ENCODE data around the gene PTGES3. TPM values are rescaled to one million over a fixed set of nuclear protein-coding genes. Genes with fewer than 3 reads are reported as not detected.

Gene PTGES3
- total RNA-seq, 1 experiment from 2014 or later: 435 TPM

- H3K79me1 ChIP-seq (ENCODE audit: insufficient read depth, low read depth, low read length, poor library complexity, severe bottlenecking): no peaks in the 10 kb centered on the region
- Mint-ChIP-seq H3K4me3 (no peak overlapping the region), H3K9me3 (no peaks in the 10 kb centered on the region), H3K27ac (no peak overlapping the region), H3K36me3 (ENCODE audit: insufficient read depth in 1 of 3, low read depth in 3 of 3) (no peaks in the 10 kb centered on the region), H3K4me1 (peaks cover 15 to 23% of the 10 kb centered on the region in 2 experiments), H3K27me3 (ENCODE audit: low read depth) (peaks cover 1% of the 10 kb centered on the region; the same call in 1 of the 2 replicates)
- H4K20me1 ChIP-seq (ENCODE audit: control insufficient read depth, insufficient read depth, insufficient read length): no peaks in the 10 kb centered on the region
- H2BK5ac ChIP-seq (ENCODE audit: insufficient read length, low read length): no peak overlapping the region
- H3K9ac ChIP-seq (ENCODE audit: extremely low read depth, insufficient read length, low read length): no peak overlapping the region
- TF ChIP-seq, protein P1, sequence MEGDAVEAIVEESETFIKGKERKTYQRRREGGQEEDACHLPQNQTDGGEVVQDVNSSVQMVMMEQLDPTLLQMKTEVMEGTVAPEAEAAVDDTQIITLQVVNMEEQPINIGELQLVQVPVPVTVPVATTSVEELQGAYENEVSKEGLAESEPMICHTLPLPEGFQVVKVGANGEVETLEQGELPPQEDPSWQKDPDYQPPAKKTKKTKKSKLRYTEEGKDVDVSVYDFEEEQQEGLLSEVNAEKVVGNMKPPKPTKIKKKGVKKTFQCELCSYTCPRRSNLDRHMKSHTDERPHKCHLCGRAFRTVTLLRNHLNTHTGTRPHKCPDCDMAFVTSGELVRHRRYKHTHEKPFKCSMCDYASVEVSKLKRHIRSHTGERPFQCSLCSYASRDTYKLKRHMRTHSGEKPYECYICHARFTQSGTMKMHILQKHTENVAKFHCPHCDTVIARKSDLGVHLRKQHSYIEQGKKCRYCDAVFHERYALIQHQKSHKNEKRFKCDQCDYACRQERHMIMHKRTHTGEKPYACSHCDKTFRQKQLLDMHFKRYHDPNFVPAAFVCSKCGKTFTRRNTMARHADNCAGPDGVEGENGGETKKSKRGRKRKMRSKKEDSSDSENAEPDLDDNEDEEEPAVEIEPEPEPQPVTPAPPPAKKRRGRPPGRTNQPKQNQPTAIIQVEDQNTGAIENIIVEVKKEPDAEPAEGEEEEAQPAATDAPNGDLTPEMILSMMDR (conservative IDR thresholded peaks at IDR 0.05): no peak
- H2BK120ac ChIP-seq (ENCODE audit: low read depth, low read length, poor library complexity, severe bottlenecking): no peak overlapping the region
- no peak overlapping the region for H2BK12ac ChIP-seq (ENCODE audit: insufficient read length, low read depth, low read length)
- no peak overlapping the region for H2BK20ac ChIP-seq (ENCODE audit: low read depth, low read length, poor library complexity, severe bottlenecking)
- no peak overlapping the region for H3K4me2 ChIP-seq (ENCODE audit: insufficient read depth, insufficient read length, low read length)
- H3K9me3 ChIP-seq (ENCODE audit: control insufficient read depth, low read depth, low read length): no peaks in the 10 kb centered on the region
- no peak overlapping the region for H4K91ac ChIP-seq (ENCODE audit: insufficient read length, low read depth, low read length)
- H2BK15ac ChIP-seq (ENCODE audit: low read depth, low read length): no peak overlapping the region
- no peak overlapping the region for H3K56ac ChIP-seq (ENCODE audit: insufficient read length, low read depth, low read length)
- no peak overlapping the region for H2AFZ ChIP-seq (ENCODE audit: low read length)
- H3K4ac ChIP-seq (ENCODE audit: low read depth, low read length): no peak overlapping the region
- H3K27ac ChIP-seq (ENCODE audit: insufficient read length, low read depth, low read length): no peak overlapping the region
- H3K4me1 ChIP-seq (ENCODE audit: insufficient read depth, low read length): no peaks in the 10 kb centered on the region
- H3K27me3 ChIP-seq (ENCODE audit: insufficient read depth, low read length): no peaks in the 10 kb centered on the region
- no peaks in the 10 kb centered on the region for H3K79me2 ChIP-seq (ENCODE audit: insufficient read depth, low read length)
- no peaks in the 10 kb centered on the region for H3K23me2 ChIP-seq (ENCODE audit: insufficient read length, low read depth, low read length, poor library complexity, severe bottlenecking)
- no peak overlapping the region for H2AK5ac ChIP-seq (ENCODE audit: insufficient read length, low read length)
- no peak overlapping the region for H3K18ac ChIP-seq (ENCODE audit: insufficient read length, low read depth, low read length)
- H3K14ac ChIP-seq (ENCODE audit: insufficient read depth, low read length): no peak overlapping the region
- H4K5ac ChIP-seq (ENCODE audit: insufficient read length, low read depth, low read length): no peak overlapping the region
- H4K8ac ChIP-seq (replicated peaks; ENCODE audit: insufficient read length, low read depth, low read length): no peak overlapping the region
- WGBS (ENCODE audit: extremely low coverage, insufficient read length, low lambda C conversion rate): no CpG with 5 or more reads among the region's 3 CpGs
- H3K23ac ChIP-seq (ENCODE audit: insufficient read length, low read depth, low read length): no peak overlapping the region
- no peak for DNase-seq
- no peak overlapping the region for H3T11ph ChIP-seq (ENCODE audit: low read length)
Observed at GRCh38 chr12:56699020-56699661, 11.1 kb upstream of the PTGES3 start.

All from H9 (cell line).